GM23248 (cell line): ENCODE data around the gene STH.

Experiments used
- EZH2 ChIP-seq: fragments of 200-600 bp; sonication (generic); IDR thresholded peaks from 2 replicates; pipeline ENCODE4 v1.6.1; 2018; ENCODE audit warnings: antibody characterized with exemption, mild to moderate bottlenecking; ENCODE audit not compliant: insufficient read depth, poor library complexity, severe bottlenecking
- EZH2phosphoT487 ChIP-seq: fragments of 200-600 bp; sonication (generic); IDR thresholded peaks from 2 replicates; pipeline ENCODE4 v1.6.1; 2018; ENCODE audit warnings: antibody characterized with exemption, moderate library complexity, mild to moderate bottlenecking, low read depth; ENCODE audit not compliant: insufficient read depth

GRCh38 chr17:46042925-46043324 lies 43.9 kb downstream of the STH start:
- TF ChIP-seq EZH2 (no peak), EZH2phosphoT487 (no peak)
